ENCODE data around the gene GATAD2A. TPM values are rescaled to one million over a fixed set of nuclear protein-coding genes. Genes with fewer than 3 reads are reported as not detected.

The GATAD2A gene
- total and polyA plus RNA-seq, 9 of the 15 experiments (the other 6 are each of a cell fraction or from before 2014, with no cell fraction given) = 2.4 to 226 (median 44.2) TPM

DNA sequence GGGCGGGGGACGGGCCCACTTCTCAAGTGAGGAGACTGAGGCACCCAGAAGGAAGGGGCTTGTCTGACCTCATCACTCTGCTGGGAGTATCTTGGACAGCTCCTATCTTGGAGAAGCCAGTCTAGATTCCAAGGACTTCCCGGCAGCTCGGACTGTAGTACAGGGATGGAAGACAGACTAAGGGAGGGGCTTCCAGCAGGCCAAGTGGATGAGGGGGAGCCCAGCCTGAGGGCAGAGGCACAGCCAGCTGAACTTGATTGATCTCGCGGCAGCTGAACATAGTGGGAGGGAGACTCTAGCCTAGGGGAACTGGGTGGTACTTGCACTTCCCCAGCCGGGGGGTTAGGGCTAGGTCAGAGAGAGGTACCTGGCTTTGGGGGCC is 133.3 kb downstream of the GATAD2A start:
- Histone ChIP-seq H3K9me3 (replicated peaks; ENCODE audit: control insufficient read depth, insufficient read depth, low read depth, low read length) (no peaks in the 10 kb centered on the region; the same call in 1 of the 2 replicates), H3K79me2 (ENCODE audit: control insufficient read depth, insufficient read depth, low read length) (no peaks in the 10 kb centered on the region), H4K20me1 (replicated peaks; ENCODE audit: control insufficient read depth, insufficient read depth, low read length) (no peaks in the 10 kb centered on the region), H2AFZ (ENCODE audit: low read depth, low read length) (no peak overlapping the region), H3K4me2 (ENCODE audit: insufficient read depth, low read length) (no peak overlapping the region), H3K9me1 (ENCODE audit: control insufficient read depth, insufficient read depth, low read length) (no peaks in the 10 kb centered on the region), H3K9ac (ENCODE audit: insufficient read depth in 1 of 2, low read depth in 2 of 2, low read length in 2 of 2) (no peak overlapping the region), H3K4me3 (no peak overlapping the region), H3K27me3 (ENCODE audit: control insufficient read depth in 2 of 2, insufficient read depth in 2 of 2, low read length in 2 of 2) (no peaks in the 10 kb centered on the region), H3K4me1 (replicated peaks in 1 of 2; ENCODE audit: control insufficient read depth in 2 of 2, insufficient read depth in 2 of 2, low read length in 2 of 2) (peaks cover 2 to 58% of the 10 kb centered on the region in 2 experiments; a peak in 2 of 5 replicates), H3K27ac (ENCODE audit: extremely low read depth, low read depth, low read length) (no peak overlapping the region), H3K36me3 (ENCODE audit: control insufficient read depth, insufficient read depth, low read length) (no peaks in the 10 kb centered on the region)
- no peak for FAIRE-seq
- intact Hi-C loops (cut with micrococcal nuclease) = no loop called here
- in situ Hi-C loops (cut with MboI) = loop anchor here (25.0 kb wide), 1 partner anchor 99 kb away; the partner anchor contains the start of genes GMIP and LPAR2
- no TSS peak for BruUV-seq (replicated peaks)
- CTCF ChIA-PET (ENCODE audit: low intra/inter-chr PET ratio) = no interaction called here
- no peak for ATAC-seq
- no peak for DNase-seq (ENCODE audit: extremely low read depth in 1 of 4, low spot score in 3 of 4)
- POLR2A ChIA-PET = no interaction called here
- 81% methylated on average over 7 of the region's 7 CpGs for WGBS (ENCODE audit: insufficient coverage, low coverage, missing lambda C conversion rate)
- TF ChIP-seq NFE2L1 (tag; IDR thresholded peaks at IDR 0.05; ENCODE audit: borderline replicate concordance, low read depth) (no peak), KLF6 (CRISPR knock-in tag; IDR thresholded peaks at IDR 0.05; ENCODE audit: borderline replicate concordance) (no peak), POLR2A (conservative IDR thresholded peaks at IDR 0.05) (no peak)
- TF ChIP-seq, protein P1, sequence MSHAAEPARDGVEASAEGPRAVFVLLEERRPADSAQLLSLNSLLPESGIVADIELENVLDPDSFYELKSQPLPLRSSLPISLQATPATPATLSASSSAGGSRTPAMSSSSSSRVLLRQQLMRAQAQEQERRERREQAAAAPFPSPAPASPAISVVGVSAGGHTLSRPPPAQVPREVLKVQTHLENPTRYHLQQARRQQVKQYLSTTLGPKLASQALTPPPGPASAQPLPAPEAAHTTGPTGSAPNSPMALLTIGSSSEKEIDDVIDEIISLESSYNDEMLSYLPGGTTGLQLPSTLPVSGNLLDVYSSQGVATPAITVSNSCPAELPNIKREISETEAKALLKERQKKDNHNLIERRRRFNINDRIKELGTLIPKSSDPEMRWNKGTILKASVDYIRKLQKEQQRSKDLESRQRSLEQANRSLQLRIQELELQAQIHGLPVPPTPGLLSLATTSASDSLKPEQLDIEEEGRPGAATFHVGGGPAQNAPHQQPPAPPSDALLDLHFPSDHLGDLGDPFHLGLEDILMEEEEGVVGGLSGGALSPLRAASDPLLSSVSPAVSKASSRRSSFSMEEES (CRISPR knock-in tag; IDR thresholded peaks at IDR 0.05) = no peak
- TF ChIP-seq, protein P2, sequence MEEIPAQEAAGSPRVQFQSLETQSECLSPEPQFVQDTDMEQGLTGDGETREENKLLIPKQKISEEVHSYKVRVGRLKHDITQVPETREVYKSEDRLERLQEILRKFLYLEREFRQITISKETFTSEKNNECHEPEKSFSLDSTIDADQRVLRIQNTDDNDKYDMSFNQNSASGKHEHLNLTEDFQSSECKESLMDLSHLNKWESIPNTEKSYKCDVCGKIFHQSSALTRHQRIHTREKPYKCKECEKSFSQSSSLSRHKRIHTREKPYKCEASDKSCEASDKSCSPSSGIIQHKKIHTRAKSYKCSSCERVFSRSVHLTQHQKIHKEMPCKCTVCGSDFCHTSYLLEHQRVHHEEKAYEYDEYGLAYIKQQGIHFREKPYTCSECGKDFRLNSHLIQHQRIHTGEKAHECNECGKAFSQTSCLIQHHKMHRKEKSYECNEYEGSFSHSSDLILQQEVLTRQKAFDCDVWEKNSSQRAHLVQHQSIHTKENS (CRISPR knock-in tag; IDR thresholded peaks at IDR 0.05) = no peak
